Measurements from ENCODE around the gene CEPT1. TPM values are rescaled to one million over a fixed set of nuclear protein-coding genes. Genes with fewer than 3 reads are reported as not detected.

CEPT1 gene
- total and polyA plus RNA-seq, 10 of the 15 experiments (the other 5 are each of a cell fraction or from before 2014, with no cell fraction given), result 29.4 to 77.9 (median 54.8) TPM

DNA sequence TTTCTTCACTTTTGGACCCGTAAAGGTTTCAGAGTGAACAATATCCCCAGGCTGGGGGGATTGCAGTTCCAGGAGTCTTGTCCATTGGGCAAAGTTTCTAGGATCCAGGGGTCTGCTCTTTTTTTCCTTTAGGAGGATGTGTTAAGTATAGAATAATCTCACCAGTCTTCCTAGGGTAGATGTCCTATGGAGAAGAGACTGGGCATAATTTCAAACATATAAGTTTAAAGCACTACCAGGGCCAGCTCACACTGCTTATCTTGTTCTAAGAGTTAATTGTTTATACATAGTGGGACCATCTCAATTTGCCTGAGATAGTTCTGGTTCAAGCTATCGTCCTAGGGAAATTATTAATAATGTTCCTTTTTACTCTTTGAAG, 88.7 kb downstream of the CEPT1 start:
- RAD21 ChIA-PET (ENCODE audit: unreplicated experiment), result interaction anchor here (0.7 to 2.2 kb wide), 5 partner anchors 9 to 119 kb away, joined by 3 to 9 read pairs (median 3); no protein-coding TSS in a partner anchor
- FAIRE-seq (no peak), ATAC-seq (no peak), DNase-seq (ENCODE audit: low read depth, low spot score) (no peak)
- Histone ChIP-seq H3K4me3 (0 out of 2 replicates have a peak overlapping the region, but pooled peaks have one; percentile 42), H3K4me2 (ENCODE audit: control insufficient read depth, insufficient read depth) (no peak overlapping the region), H3K4me1 (ENCODE audit: control insufficient read depth, insufficient read depth, low read length) (peaks cover 48% of the 10 kb centered on the region), H3K9ac (ENCODE audit: control insufficient read depth, insufficient read depth, low read length) (no peak overlapping the region), H4K20me1 (ENCODE audit: control insufficient read depth, insufficient read depth) (no peaks in the 10 kb centered on the region), H3K79me2 (ENCODE audit: control insufficient read depth, insufficient read depth, low read length) (peaks cover 12% of the 10 kb centered on the region), H3K36me3 (ENCODE audit: control insufficient read depth in 2 of 2, insufficient read depth in 2 of 2, low read length in 1 of 2) (no peaks in the 10 kb centered on the region), H3K9me3 (replicated peaks; ENCODE audit: control insufficient read depth, insufficient read depth, low read length) (no peaks in the 10 kb centered on the region), H3K27ac (ENCODE audit: control insufficient read depth, insufficient read depth) (peak overlapping the region; percentile 58), H2AFZ (ENCODE audit: control insufficient read depth, low read depth, low read length) (no peak overlapping the region), H3K27me3 (replicated peaks in 1 of 2; ENCODE audit: control insufficient read depth in 2 of 2, insufficient read depth in 2 of 2, low read length in 1 of 2) (no peaks in the 10 kb centered on the region)
- in situ Hi-C loops (cut with MboI) (loop anchor here (5.0 to 10.0 kb wide), 2 partner anchors 164 to 536 kb away; no protein-coding TSS in a partner anchor), intact Hi-C loops (cut with micrococcal nuclease; ENCODE audit: unreplicated experiment) (loop anchor here (10.0 kb wide), 2 partner anchors 246 to 594 kb away; partner anchors contain the start of gene C1orf162)
- TF ChIP-seq, protein P1, sequence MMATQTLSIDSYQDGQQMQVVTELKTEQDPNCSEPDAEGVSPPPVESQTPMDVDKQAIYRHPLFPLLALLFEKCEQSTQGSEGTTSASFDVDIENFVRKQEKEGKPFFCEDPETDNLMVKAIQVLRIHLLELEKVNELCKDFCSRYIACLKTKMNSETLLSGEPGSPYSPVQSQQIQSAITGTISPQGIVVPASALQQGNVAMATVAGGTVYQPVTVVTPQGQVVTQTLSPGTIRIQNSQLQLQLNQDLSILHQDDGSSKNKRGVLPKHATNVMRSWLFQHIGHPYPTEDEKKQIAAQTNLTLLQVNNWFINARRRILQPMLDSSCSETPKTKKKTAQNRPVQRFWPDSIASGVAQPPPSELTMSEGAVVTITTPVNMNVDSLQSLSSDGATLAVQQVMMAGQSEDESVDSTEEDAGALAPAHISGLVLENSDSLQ (IDR thresholded peaks at IDR 0.05), result no peak
- TF ChIP-seq ATF7 (IDR thresholded peaks at IDR 0.05; ENCODE audit: low read depth) (no peak), RAD21 (IDR thresholded peaks at IDR 0.05; ENCODE audit: insufficient read depth, low read depth, low read length) (no peak), MYC (IDR thresholded peaks at IDR 0.05; ENCODE audit: insufficient read depth, insufficient read length, insufficient replicate concordance, low read length, severe bottlenecking) (no peak), SIX5 (IDR thresholded peaks at IDR 0.05; ENCODE audit: low read depth, low read length, severe bottlenecking) (no peak)
- 93% methylated on average over 2 of the region's 2 CpGs for WGBS (ENCODE audit: insufficient coverage, insufficient replicate concordance, low lambda C conversion rate, missing lambda C conversion rate)
- POLR2A ChIA-PET, result interaction anchor here (0.5 to 0.9 kb wide), 4 partner anchors 16 to 224 kb away, joined by 3 to 5 read pairs (median 4); partner anchors contain the start of gene DENND2D
- SMC1A ChIA-PET (ENCODE audit: uncharacterized antibody, unreplicated experiment), result interaction anchor here (0.6 to 2.8 kb wide), 6 partner anchors 9 to 541 kb away, joined by 3 to 13 read pairs (median 4); no protein-coding TSS in a partner anchor
- CTCF ChIA-PET, result interaction anchor here (0.8 to 7.4 kb wide), 5 partner anchors 30 to 251 kb away, joined by 3 to 117 read pairs (median 3); no protein-coding TSS in a partner anchor
- BruUV-seq (replicated peaks), result no TSS peak

Measured in GM12878 (cell line).